ENCODE results near the gene SRPK2.
"Not testable (repeated sequence)": the region's sequence is repeated elsewhere in the genome, so short reads cannot be mapped to it uniquely, and the experiment has no call there.

Gene SRPK2

DNA sequence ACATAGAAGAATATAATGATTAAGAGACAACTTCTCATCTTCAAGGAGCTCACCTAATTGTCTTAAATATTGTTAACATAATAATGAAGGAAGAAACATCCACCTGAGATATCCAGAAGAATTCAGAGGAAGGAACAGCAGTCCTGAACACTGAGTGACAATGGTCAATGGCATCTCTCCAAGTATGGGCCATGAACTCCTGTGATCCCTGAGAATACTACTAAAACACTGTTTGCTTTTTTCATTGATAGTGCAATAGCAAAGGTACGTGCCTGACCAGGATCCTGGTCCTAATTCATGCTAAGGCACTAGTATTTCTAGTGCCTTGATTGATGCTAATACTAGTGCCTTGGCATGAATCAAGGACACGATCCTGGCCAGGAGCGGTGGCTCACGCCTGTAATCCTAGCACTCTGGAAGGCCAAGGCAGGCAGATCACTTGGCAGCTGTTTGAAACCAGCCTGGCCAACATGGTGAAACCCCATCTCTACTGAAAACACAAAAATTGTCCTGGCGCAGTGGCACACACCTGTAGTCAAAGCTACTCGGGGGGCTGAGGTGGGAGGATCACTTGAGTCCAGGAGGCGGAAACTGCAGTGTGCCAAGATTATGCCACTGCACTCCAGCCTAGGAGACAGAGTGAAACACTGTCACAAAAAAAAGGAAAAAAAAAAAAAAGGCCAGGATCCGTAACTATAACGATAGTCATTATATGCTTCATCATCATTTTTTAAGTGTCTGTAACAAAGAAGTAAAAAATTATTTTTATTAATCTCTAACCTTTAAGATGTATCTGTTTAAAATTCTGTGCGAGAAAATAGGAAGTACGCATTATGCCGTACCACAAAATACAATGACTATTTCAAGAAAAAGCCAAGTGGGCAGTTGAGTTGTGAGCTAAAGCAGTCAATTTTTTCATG is 49.1 kb downstream of the SRPK2 start:
- no peak for DNase-seq (ENCODE audit: low read depth in 3 of 3)

DNA sequence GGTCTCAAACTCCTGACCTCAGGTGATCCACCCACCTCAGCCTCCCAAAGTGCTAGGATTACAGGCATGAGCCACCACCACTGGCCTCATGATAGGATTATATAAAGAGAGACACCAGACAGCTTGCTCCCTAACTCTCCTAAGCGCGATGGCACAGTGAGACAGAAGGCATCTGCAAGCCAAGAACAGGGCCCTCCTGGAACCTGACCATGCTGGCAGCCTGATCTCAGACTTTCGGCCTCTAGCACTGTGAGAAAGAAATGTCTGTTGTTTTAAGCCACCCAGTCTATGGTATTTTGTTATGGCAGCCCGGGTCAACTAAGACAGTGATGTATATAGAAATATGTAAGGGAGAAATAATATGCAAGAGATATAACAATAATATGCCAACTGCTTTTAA is 51.2 kb downstream of the SRPK2 start:
- no peak for DNase-seq (ENCODE audit: low read depth in 3 of 3)

DNA sequence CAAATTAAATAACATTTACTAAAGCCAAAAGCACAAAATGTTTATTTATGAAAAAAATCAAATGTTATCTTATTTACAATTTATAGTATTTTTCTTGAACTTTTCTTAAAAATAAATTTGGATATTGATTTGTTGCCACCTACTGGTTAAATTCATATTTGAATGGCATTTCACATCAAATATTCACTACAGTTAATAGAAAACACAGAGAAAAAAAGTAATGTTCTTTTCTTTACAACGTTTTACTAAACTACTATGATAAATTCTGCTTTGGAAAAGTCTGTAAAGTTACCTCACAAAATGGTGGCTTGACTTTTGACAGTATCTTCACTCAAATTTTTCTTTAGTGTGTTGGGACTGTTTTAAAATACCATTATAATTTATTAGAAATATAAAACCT is 52.7 kb downstream of the SRPK2 start:
- no peak for DNase-seq (ENCODE audit: low read depth in 3 of 3)

DNA sequence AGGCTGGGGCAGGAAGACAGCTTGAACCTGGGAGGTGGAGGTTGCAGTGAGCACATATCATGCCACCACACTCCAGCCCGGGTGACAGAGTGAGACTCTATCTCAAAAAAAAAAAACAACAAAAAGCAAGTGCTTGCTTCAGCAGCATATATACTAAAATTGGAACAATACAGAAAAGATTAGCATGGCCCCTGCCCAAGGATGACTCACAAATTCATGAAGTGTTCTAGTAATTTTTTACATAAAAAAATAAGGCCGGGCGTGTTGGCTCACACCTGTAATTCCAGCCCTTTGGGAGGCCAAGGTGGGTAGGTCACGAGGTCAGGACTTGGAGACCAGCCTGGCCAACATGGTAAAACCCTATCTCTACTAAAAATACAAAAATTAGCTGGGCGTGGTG is 56.1 kb downstream of the SRPK2 start:
- DNase-seq (ENCODE audit: low read depth in 3 of 3), result not testable (repeated sequence)

DNA sequence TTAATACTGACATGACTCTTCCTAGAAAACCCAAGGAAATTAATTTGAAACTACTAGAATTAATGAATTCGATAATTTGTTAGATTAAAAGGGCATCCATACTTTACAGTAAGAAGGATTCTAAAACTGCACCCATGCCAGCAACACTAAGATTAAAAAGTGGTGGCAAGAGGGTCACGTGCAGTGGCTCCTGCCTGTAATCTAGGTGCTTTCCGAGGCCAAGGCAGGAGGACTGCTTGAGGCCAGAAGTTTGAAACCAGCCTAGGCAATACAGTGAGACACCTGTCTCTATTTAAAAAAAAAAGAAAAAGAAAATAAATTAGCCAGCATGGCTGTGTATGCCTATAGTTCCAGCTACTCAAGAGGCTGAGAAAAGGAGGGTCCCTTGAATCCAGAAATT is 58.2 kb downstream of the SRPK2 start:
- DNase-seq (ENCODE audit: low read depth in 3 of 3), result no peak

DNA sequence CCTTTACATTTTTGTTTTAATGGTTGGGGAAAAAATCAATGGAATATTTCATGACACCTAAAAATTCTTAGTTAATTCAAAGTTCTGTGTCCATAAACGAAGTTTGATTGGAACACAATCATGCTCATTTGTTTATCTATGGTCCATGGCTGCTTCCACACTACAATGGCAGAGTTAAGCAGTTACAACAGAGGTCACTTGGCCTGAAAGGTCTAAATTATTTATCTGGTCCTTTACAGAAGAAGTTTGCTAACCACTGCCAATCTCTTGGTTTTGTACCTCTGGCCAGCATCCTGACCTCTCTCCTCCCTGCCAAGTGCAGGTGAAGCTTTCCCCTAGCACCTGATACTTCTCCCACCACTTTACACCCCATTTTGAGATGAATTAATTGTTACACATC is 61.5 kb downstream of the SRPK2 start:
- no peak for DNase-seq (ENCODE audit: low read depth in 3 of 3)

DNA sequence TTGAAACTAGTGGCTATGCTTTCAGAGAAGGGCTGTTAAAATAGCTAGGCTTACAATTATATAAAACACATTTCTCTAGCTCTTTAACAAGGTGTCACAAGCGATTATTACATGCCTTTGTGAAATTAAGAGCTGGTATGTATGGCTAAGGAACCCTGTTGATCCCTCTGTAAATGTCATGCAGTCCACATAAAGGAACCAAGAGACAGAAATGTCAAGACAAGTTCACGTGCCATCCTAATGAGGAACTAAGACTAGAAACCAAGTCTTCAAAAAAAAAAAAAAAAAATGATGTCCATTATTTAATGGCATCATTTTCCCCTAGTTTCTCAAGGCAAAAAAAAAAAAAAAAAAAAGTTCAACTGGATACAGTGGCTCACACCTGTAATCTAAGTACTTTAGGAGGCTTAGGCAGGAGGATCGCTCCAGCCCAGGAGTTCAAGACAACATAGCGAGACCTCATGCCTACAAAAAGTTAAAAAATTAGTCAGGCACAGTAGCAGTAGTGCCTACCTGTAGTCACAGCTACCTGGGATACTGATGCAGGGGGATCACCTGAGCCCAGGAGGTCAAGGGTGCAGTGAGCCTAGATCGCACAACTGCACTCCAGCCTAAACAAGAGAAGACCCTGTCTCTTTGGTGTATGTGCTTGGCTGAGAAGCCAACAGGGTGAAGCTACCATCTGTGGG is 63.4 kb downstream of the SRPK2 start:
- DNase-seq (ENCODE audit: low read depth in 3 of 3), result no peak

DNA sequence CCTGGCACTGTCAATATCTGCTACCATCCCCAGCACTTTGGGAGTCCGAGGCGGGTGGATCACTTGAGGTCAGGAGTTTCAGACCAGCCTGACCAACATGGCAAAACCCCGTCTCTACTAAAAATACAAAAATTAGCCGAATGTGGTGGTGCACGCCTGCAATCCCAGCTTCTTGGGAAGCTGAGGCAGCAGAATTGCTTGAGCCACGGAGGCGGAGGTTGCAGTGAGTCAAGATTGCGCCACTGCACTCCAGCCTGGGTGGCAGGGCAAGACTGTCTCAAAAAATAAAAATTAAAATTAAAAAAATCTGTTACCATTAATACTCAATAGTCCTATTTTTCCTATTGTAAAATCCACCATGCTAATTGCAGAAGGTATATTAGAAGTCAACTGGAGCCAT is 64.1 kb downstream of the SRPK2 start:
- not testable (repeated sequence) for DNase-seq (ENCODE audit: low read depth in 3 of 3)

DNA sequence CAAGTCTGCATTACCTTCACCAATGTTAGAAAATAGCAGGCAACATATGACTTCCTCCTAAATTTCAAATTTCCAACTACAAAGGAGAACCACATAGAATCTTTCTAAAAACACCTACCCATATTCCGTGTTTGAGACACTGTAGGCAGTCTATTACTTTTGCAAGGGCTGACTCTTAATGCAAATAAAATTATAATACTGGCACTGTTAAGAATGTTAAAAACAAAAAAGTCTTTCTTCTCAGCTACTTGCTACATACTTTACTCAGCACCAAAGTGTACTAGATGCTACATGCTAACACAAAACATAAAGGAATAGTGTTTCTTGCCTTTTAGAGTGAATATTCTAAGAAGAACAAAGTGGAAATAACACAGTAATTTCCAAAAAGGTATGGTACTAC is 65.4 kb downstream of the SRPK2 start:
- DNase-seq (ENCODE audit: low read depth in 3 of 3), result no peak

DNA sequence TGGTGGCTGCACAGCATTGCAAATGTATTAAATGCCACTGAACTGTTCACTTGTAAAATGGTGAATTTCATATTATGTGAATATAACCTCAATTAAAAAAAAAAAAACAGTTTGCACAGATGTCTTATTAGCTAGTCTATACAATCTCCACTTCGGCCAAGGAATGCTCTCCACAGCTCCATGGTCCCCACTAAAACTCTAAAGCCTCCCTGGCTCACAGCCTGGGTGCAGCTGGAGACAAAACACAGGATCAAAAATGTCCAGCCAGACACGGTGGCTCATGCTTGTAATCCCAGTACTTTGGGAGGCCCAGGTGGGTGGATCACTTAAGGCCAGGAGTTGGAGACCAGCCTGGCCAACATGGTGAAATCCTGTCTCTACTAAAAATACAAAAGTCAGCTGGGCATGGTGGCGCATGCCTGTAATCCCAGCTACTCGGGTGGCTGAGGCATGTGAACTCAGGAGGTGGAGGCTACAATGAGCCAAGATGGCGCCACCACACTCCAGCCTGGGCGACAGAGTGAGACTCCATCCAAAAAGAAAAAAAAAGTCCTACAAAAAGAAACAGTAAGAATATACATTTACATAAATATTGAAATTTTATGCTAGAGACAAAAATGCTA is 66.0 kb downstream of the SRPK2 start:
- no peak for DNase-seq (ENCODE audit: low read depth in 3 of 3)

DNA sequence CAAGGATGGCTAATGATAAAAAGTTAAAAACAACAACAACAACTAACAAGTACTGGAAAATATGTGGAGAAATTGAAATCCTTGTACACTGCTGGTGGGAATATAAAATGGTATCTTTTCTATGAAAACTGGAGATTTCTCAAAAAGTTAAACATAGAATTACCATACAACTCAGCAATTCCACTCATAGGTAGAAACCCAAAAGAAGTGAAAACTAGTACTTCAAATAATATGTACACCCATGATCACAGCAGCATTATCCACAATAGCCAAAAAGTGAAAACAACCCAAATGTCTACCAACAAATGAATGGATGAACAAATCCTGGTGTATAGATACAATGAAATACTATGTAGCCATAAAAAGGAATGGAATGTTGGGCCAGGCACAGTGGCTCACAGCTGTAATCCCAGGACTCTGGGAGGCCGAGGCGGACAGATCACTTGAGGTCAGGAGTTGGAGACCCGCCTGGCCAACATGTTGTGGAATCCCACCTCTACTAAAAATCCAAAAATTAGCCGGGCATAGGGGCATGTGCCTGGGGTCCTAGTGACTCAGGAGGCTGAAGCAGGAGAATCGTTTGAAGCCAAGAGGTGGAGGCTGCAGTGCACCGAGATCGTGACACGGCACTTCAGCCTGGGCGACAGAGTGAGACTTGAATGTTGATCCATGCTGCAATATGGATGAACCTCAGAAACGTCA is 66.8 kb downstream of the SRPK2 start:
- no peak for DNase-seq (ENCODE audit: low read depth in 3 of 3)

DNA sequence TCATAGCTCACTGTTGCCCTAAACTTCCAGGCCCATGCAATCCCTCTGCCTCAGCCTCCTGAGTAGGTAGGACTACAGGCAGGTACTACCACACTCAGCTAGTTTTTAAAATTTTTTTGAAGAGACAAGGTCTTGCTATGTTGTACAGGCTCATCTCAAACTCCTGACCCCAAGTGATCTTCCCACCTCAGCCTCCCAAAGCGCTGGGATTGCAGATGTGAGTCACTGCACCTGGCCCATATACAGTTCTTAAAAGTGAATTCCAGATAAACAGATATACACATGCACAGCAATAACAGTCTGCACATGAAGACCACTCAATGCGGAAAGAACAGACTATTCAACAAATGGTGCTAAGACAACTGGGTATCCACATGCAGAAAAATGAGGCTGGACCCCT is 67.8 kb downstream of the SRPK2 start:
- no peak for DNase-seq (ENCODE audit: low read depth in 3 of 3)

DNA sequence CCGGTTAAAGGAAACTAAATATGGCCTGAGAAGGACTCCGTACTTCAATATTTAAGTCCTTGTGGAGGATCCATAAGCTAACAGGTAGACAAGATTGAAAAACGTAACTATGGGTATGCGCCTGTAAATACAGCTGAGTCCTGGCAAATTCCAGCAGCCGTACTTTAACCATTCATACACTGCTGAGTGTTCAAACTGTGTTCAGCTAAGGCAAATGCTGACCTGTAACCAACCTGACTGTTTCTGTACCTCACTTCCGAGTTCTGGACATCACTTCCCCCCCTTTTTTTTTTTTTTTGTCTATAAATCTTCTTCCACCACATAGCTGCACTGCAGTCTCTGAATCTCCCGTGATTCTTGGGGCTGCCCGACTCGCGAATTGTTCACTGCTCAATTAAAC is 69.1 kb downstream of the SRPK2 start:
- DNase-seq (ENCODE audit: low read depth in 3 of 3), result no peak

DNA sequence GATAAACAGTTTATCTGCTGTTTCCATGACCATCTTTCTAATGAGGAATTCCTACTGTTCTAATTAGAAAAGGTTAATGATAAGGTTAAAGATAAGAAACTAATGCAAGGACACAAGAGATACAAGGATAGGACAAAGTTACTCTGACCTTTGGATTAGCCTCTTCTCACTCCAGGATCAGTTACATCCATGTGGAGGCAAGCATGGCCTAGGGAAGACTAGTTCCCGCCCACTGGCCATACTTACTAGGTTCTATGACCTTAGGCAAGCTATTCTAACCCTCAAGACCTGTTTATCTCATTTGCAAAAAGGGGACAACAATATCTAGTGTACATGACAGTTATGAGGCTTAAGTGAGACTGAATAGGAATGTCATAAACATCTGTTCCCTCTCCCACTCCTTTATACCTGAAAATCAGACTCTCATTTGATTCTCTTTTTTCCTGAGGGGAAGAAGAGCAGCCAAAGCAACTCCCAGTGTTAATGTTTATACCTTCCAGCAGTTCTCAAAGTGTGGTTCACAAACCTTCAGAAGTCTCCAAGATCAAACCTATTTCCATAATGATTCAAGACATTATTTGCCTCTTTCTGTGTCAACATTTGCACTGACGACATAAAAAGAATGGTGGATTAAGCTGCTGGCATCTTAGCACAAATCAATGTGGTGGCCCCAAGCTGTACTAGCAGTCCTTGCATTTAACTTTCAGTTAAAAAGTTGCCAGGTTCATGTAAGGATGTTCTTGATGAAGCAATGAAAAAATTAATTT is 72.0 kb downstream of the SRPK2 start:
- DNase-seq (ENCODE audit: low read depth in 3 of 3), result no peak

DNA sequence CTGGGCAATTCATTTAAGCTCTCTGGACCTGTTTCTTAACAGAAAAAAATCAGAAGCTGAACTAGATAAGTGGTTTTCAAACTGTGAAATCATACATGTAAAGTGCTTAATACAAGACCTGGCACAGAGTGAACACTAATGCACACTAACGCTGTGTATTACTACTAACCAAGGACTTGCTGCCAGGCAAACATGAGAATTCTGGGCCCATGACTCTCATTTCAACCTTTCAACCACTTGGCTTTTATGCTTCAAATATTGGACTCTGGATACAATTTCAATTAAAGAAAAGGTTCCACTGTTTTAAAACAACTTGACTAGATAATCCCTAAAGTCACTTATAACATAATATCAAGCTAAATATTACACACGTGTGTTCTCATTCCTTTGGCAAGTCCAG is 73.4 kb downstream of the SRPK2 start:
- no peak for DNase-seq (ENCODE audit: low read depth in 3 of 3)

DNA sequence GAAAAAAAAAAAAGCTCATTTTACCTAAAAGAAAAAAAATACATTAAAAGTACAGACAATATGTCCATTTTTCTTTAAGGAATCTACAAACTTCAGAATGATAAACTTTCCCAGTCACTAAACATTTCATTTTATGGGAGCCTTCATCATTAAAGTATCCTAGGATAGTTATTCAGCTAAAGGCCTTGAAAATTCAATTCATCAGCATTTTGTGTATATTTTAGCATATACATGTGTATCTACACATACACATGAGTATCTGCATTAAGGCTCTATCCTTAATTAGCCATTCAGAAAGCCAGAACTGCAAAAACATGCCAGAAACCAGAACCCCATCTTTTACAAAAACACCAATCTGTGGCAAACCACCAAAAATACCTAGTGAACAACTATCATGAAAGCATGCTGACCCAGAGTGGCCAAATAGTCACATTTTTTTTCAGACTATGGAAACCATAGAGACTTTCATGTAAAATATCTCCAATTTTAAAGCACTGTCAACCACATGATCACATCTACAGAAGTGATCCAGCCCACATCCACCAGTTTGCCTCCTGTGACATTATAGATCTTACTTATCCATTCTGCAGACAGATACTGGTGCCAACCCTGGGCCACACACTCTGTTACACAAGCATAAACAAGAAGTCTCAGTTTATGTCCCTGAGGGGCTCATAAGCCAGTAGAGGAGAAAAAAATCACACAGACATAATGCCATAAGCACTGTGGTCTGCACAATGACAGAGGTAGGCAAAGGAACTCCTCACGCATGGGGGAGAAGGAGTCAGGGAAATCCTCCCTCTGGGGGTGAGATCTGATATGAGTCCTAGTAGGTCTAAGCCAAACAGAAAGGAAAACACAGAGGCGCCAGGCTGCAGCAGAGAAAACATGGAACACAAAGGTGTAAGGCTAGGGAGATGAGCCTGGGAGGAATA is 79.2 kb downstream of the SRPK2 start:
- DNase-seq (ENCODE audit: low read depth in 3 of 3), result no peak

DNA sequence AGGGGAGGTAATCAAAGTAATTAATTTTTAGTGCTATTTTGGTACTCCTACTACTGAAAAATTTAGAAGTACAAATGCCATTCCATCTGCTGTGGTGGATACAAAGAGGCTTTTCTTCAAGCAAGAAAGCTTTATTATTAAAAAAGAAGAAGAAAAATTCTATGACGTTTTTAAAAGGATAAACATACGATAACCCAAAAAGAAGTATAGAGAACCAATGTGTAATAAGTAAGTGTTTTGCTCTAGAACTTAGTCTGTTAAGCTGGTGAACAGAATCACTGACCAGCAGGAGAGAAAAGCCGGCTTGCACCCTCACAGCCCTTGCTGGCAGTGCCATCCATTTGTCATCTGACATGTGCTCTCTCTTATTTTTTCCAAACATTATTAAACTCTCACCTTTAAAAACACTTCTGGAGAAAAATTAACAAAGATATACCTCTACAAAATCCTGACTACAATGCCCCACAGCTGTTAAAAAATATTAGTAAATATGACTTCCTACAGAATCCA is 81.5 kb downstream of the SRPK2 start:
- no peak for DNase-seq (ENCODE audit: low read depth in 3 of 3)

DNA sequence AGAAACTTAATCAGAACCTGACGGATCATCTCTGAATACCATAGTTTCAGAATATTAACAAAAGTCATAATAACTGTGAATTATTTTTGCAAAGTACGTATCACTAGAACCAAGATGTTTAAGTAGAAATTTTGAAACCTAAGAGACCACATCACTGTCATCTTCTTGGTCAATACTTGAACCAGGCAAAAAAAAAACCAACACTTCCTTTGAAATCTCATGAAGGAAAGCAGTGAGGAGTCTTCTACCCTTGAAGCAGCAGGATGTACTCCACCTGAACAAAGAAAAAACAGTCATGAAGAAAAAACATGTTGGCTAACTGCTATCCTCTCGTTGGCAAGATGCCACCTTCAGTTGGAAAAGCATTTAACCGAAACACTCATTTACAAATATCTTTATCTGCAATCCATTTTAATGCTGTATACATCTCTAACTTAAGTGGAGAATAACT is 82.4 kb downstream of the SRPK2 start:
- DNase-seq (ENCODE audit: low read depth in 3 of 3), result no peak

DNA sequence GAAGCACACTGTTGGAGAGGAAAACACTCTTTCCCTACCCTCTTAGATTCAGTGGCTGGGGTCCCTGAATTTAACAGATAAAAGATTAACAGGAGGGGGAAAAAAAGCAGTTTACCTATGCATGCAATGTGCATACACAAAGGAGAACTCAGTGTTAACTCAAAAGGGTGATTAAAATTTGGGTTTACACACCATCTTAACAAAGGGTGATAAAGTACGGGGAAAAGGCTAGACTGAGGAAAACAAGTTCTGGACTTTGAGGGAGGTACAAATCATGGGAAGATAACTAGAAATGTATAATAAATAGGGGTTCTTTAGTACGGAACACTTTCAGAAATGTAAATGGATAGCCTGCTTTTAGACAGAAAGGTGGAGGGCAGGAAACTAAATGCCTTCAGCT is 83.1 kb downstream of the SRPK2 start:
- no peak for DNase-seq (ENCODE audit: low read depth in 3 of 3)
